HG02840 (cell line): Measurements from ENCODE around the gene CCPG1.
"Not testable (repeated sequence)": the region's sequence is repeated elsewhere in the genome, so short reads cannot be mapped to it uniquely, and the experiment has no call there.

ENCODE experiments used
- ATAC-seq: cut with Tn5 transposase; IDR thresholded peaks from one replicate; pipeline ENCODE4 v1.9.1; 2021; ENCODE audit warnings: mild to moderate bottlenecking, moderate library complexity, moderate number of reproducible peaks; ENCODE audit not compliant: unreplicated experiment, low FRiP score

CCPG1 gene

GRCh38 chr15:55408012-55408928 lies at the start of gene CCPG1, which contains the start of gene PIERCE2:
CCPG1 (minus strand) TSS chr15:55408359; CDS start chr15:55389424, 18,935 bp downstream.
PIERCE2 (plus strand) TSS chr15:55408495; CDS start chr15:55408769, 274 bp downstream.
- peak; percentile 95 for ATAC-seq

GRCh38 chr15:55457401-55458022 lies 49.4 kb upstream of the CCPG1 start:
- ATAC-seq = no peak

- ATAC-seq = not testable (repeated sequence)
These were observed 38.9 kb upstream of the CCPG1 start for GRCh38 chr15:55447030-55447394.

GRCh38 chr15:55446379-55447029 lies 38.3 kb upstream of the CCPG1 start:
- not testable (repeated sequence) for ATAC-seq

- ATAC-seq = not testable (repeated sequence)
These were observed 37.8 kb upstream of the CCPG1 start for GRCh38 chr15:55445936-55446335.

- not testable (repeated sequence) for ATAC-seq
These were observed 35.0 kb upstream of the CCPG1 start for GRCh38 chr15:55443141-55443540.

- ATAC-seq = no peak
These were observed 27.0 kb upstream of the CCPG1 start for GRCh38 chr15:55434989-55435825.

GRCh38 chr15:55422089-55422488 lies 13.9 kb upstream of the CCPG1 start:
- ATAC-seq = no peak

- no peak for ATAC-seq
These were observed 12.2 kb upstream of the CCPG1 start for GRCh38 chr15:55420171-55420866.

GRCh38 chr15:55417678-55418077 lies 9.5 kb upstream of the CCPG1 start:
- not testable (repeated sequence) for ATAC-seq

- ATAC-seq = not testable (repeated sequence)
These were observed 817 bp upstream of the CCPG1 start for GRCh38 chr15:55408976-55409375.

GRCh38 chr15:55407498-55408011 lies 604 bp downstream of the CCPG1 start:
- ATAC-seq = no peak

GRCh38 chr15:55403531-55403930 lies 4.6 kb downstream of the CCPG1 start:
- no peak for ATAC-seq

GRCh38 chr15:55402707-55403106 lies 5.5 kb downstream of the CCPG1 start:
- ATAC-seq = peak; percentile 44

GRCh38 chr15:55401786-55402246 lies 6.3 kb downstream of the CCPG1 start:
- no peak for ATAC-seq

- not testable (repeated sequence) for ATAC-seq
These were observed 8.1 kb downstream of the CCPG1 start for GRCh38 chr15:55400050-55400449.

- no peak for ATAC-seq
These were observed 9.9 kb downstream of the CCPG1 start for GRCh38 chr15:55398243-55398642.

- no peak for ATAC-seq
These were observed 13.5 kb downstream of the CCPG1 start for GRCh38 chr15:55394694-55395093.

- no peak for ATAC-seq
These were observed 18.9 kb downstream of the CCPG1 start for GRCh38 chr15:55389264-55389607.
